Measurements from ENCODE around the gene RHOU.

RHOU gene

GRCh38 chr1:228727681-228728171 is 7.6 kb upstream of the RHOU start:
- TF ChIP-seq CTCF (IDR thresholded peaks at IDR 0.05): no peak

DNA sequence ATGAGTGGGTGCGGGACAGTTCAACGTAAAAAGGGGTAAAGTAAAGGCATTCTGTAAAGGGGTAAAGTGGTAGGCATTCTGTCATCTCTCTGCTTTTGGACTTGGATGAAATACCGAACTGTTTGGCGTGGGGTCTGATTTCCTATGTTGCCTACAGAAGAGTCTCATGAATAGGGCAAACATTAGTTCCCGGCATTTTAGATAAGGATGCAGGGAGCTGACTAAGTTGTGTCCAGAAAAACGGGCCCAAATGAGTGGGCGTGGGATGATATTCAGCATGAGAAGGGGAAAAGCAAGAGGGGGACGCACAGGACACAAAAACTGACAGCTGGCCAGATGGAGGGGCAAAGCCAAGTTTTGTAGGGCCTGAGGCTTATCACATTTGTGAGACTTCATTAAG is 2.9 kb upstream of the RHOU start:
- no peak for TF ChIP-seq CTCF (IDR thresholded peaks at IDR 0.05)

DNA sequence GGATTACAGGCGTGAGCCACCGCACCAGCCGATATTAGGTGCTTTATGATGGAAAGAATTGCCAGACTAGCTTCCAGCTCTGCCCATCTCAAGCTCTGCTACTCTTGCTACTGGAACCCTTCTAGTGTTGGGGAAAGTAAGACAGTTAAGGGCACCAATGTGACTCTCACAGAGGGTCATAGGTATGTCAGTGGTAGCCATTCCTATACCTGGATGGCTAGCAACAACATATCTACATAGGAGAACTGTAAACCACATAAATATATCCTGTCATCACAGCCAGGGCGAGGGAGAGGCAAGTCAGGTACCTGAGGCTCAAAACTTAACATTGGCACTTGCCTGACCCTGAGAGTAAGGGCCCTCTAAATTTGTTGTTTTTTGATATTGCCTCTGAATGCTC is 1.7 kb upstream of the RHOU start:
- TF ChIP-seq CTCF (IDR thresholded peaks at IDR 0.05): no peak

GRCh38 chr1:228735871-228736586 is 750 bp downstream of the RHOU start:
- TF ChIP-seq CTCF (IDR thresholded peaks at IDR 0.05): 0 out of 2 replicates have a peak, but pooled peaks have one; percentile 21

DNA sequence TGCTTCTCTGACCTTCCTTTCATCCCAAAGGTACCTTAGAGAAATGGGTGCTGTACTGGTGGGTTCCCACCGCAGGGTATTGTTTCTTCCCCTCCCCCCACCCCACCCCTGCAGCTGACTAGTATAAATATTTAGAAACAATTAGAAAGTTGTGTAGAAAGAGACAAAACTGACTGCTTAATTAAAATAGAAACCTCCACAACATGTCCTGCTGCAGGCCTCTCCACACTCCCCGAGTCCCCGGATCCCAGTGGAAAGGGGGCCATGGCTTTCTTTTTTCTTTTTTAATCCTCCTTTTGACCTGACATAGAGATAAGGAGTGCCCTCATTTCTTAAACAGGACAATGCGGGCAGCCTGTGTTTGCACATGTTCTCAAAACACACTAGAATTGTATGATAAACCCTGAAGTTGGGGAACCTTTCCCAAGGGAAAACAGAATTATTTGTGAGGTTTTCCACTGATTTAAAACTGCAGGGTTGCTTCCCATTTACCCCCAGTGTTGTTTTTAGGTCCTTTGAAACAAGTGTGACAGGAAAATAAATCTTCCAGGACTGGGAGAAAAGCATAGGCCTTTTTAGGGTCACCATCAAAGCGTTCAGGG is 1.7 kb downstream of the RHOU start:
- TF ChIP-seq CTCF (IDR thresholded peaks at IDR 0.05): no peak

- TF ChIP-seq CTCF (IDR thresholded peaks at IDR 0.05): no peak
These were observed 2.3 kb downstream of the RHOU start for GRCh38 chr1:228737601-228738041.

- TF ChIP-seq CTCF (IDR thresholded peaks at IDR 0.05): no peak
These were observed 4.5 kb downstream of the RHOU start for GRCh38 chr1:228739826-228740225.
